ENCODE measurements around the gene FOXE3. TPM values are rescaled to one million over a fixed set of nuclear protein-coding genes. Genes with fewer than 3 reads are reported as not detected.

The FOXE3 gene
- total RNA-seq, 3 donors from 2014 or later: 0.23 to 0.39 TPM; not detected in 1

GRCh38 chr1:47444297-47444561 lies 28.1 kb downstream of the FOXE3 start:
- Histone ChIP-seq H3K9me3 (no peaks in the 10 kb centered on the region), H3K4me3 (no peak overlapping the region), H3K4me1 (ENCODE audit: low read depth) (peaks cover 9% of the 10 kb centered on the region), H3K36me3 (ENCODE audit: low read depth) (no peaks in the 10 kb centered on the region)
- intact Hi-C loops (cut with DNase I, micrococcal nuclease): no loop called here
- peak in 1 of 3 donors; percentile 42 for DNase-seq
- no peak for TF ChIP-seq CTCF (IDR thresholded peaks at IDR 0.05)
- ATAC-seq: peak; percentile 2

- Histone ChIP-seq H3K4me3 (no peak overlapping the region), H3K9me3 (no peaks in the 10 kb centered on the region), H3K36me3 (ENCODE audit: low read depth) (no peaks in the 10 kb centered on the region), H3K4me1 (ENCODE audit: low read depth) (peaks cover 9% of the 10 kb centered on the region)
- TF ChIP-seq CTCF (IDR thresholded peaks at IDR 0.05): no peak
- peak; percentile 72 for ATAC-seq
- peak; percentile 67 to 83 (median 71) for DNase-seq
- intact Hi-C loops (cut with DNase I, micrococcal nuclease): no loop called here
Observed at GRCh38 chr1:47444562-47445465, 28.7 kb downstream of the FOXE3 start.

GRCh38 chr1:47445823-47446550 lies 29.9 kb downstream of the FOXE3 start:
- H3K4me3 ChIP-seq: no peak overlapping the region
- H3K4me1 ChIP-seq (ENCODE audit: low read depth): peaks cover 11% of the 10 kb centered on the region
- H3K9me3 ChIP-seq: no peaks in the 10 kb centered on the region
- H3K36me3 ChIP-seq (ENCODE audit: low read depth): no peaks in the 10 kb centered on the region
- intact Hi-C loops (cut with DNase I, micrococcal nuclease): no loop called here
- no peak for ATAC-seq
- TF ChIP-seq CTCF (IDR thresholded peaks at IDR 0.05): no peak
- peak in 1 of 3 donors; percentile 41 for DNase-seq

- Histone ChIP-seq H3K4me3 (no peak overlapping the region), H3K9me3 (no peaks in the 10 kb centered on the region), H3K36me3 (ENCODE audit: low read depth) (no peaks in the 10 kb centered on the region), H3K4me1 (ENCODE audit: low read depth) (peaks cover 11% of the 10 kb centered on the region)
- TF ChIP-seq CTCF (IDR thresholded peaks at IDR 0.05): no peak
- DNase-seq: no peak
- intact Hi-C loops (cut with DNase I, micrococcal nuclease): no loop called here
- ATAC-seq: no peak
Observed at GRCh38 chr1:47448462-47449222, 32.6 kb downstream of the FOXE3 start.

- H3K4me3 ChIP-seq: no peak overlapping the region
- H3K9me3 ChIP-seq: no peaks in the 10 kb centered on the region
- peaks cover 11% of the 10 kb centered on the region for H3K4me1 ChIP-seq (ENCODE audit: low read depth)
- ATAC-seq: peak; percentile 50
- intact Hi-C loops (cut with DNase I, micrococcal nuclease): no loop called here
- TF ChIP-seq CTCF (IDR thresholded peaks at IDR 0.05): peak; percentile 14
- H3K36me3 ChIP-seq (ENCODE audit: low read depth): no peaks in the 10 kb centered on the region
- DNase-seq: peak in 2 of 3 donors; percentile 64 to 67
Observed at GRCh38 chr1:47449822-47450552, 33.9 kb downstream of the FOXE3 start.

All from mucosa of descending colon (tissue), 3 donors.